Measurements from ENCODE around the gene MMD2.

Gene MMD2

GRCh38 chr7:4931943-4932342, 27.0 kb downstream of the MMD2 start:
- TF ChIP-seq SIN3A (IDR thresholded peaks at IDR 0.05; ENCODE audit: borderline replicate concordance, insufficient read depth, low read length), result no peak
- TF ChIP-seq POLR2AphosphoS5 (IDR thresholded peaks at IDR 0.05; ENCODE audit: low read depth, low read length), result no peak
- no peak for TF ChIP-seq FOXP2 (optimal IDR thresholded peaks at IDR 0.05; ENCODE audit: borderline replicate concordance, extremely low read depth, extremely low read length, insufficient read depth)
- TF ChIP-seq REST (IDR thresholded peaks at IDR 0.05; ENCODE audit: insufficient read depth in 1 of 2, low read depth in 2 of 2, low read length in 2 of 2), result no peak
- TF ChIP-seq TAF1 (IDR thresholded peaks at IDR 0.05; ENCODE audit: borderline replicate concordance, insufficient read depth, low read length), result no peak

- TF ChIP-seq FOXP2 (optimal IDR thresholded peaks at IDR 0.05; ENCODE audit: borderline replicate concordance, extremely low read depth, extremely low read length, insufficient read depth) (no peak), REST (IDR thresholded peaks at IDR 0.05; ENCODE audit: insufficient read depth in 1 of 2, low read depth in 2 of 2, low read length in 2 of 2) (no peak), SIN3A (IDR thresholded peaks at IDR 0.05; ENCODE audit: borderline replicate concordance, insufficient read depth, low read length) (no peak), POLR2AphosphoS5 (IDR thresholded peaks at IDR 0.05; ENCODE audit: low read depth, low read length) (no peak), TAF1 (IDR thresholded peaks at IDR 0.05; ENCODE audit: borderline replicate concordance, insufficient read depth, low read length) (no peak)
Observed at GRCh38 chr7:4929005-4929404, 30.0 kb downstream of the MMD2 start.

GRCh38 chr7:4928445-4928844, 30.5 kb downstream of the MMD2 start:
- TF ChIP-seq SIN3A (IDR thresholded peaks at IDR 0.05; ENCODE audit: borderline replicate concordance, insufficient read depth, low read length) (no peak), REST (IDR thresholded peaks at IDR 0.05; ENCODE audit: insufficient read depth in 1 of 2, low read depth in 2 of 2, low read length in 2 of 2) (no peak), POLR2AphosphoS5 (IDR thresholded peaks at IDR 0.05; ENCODE audit: low read depth, low read length) (no peak), TAF1 (IDR thresholded peaks at IDR 0.05; ENCODE audit: borderline replicate concordance, insufficient read depth, low read length) (no peak)

GRCh38 chr7:4919969-4920766, 38.8 kb downstream of the MMD2 start:
- no peak for TF ChIP-seq POLR2AphosphoS5 (IDR thresholded peaks at IDR 0.05; ENCODE audit: low read depth, low read length)
- TF ChIP-seq TAF1 (IDR thresholded peaks at IDR 0.05; ENCODE audit: borderline replicate concordance, insufficient read depth, low read length), result no peak
- TF ChIP-seq SIN3A (IDR thresholded peaks at IDR 0.05; ENCODE audit: borderline replicate concordance, insufficient read depth, low read length), result no peak
- TF ChIP-seq FOXP2 (optimal IDR thresholded peaks at IDR 0.05; ENCODE audit: borderline replicate concordance, extremely low read depth, extremely low read length, insufficient read depth), result no peak
- no peak for TF ChIP-seq REST (IDR thresholded peaks at IDR 0.05; ENCODE audit: insufficient read depth in 1 of 2, low read depth in 2 of 2, low read length in 2 of 2)
